GM19467 (cell line): ENCODE data around the gene PLCE1.
"Not testable (repeated sequence)": the region's sequence is repeated elsewhere in the genome, so short reads cannot be mapped to it uniquely, and the experiment has no call there.

Experiments
- ATAC-seq: cut with Tn5 transposase; IDR thresholded peaks from one replicate; pipeline ENCODE4 v1.9.1; 2021; ENCODE audit warnings: mild to moderate bottlenecking, moderate library complexity; ENCODE audit not compliant: unreplicated experiment

The PLCE1 gene

DNA sequence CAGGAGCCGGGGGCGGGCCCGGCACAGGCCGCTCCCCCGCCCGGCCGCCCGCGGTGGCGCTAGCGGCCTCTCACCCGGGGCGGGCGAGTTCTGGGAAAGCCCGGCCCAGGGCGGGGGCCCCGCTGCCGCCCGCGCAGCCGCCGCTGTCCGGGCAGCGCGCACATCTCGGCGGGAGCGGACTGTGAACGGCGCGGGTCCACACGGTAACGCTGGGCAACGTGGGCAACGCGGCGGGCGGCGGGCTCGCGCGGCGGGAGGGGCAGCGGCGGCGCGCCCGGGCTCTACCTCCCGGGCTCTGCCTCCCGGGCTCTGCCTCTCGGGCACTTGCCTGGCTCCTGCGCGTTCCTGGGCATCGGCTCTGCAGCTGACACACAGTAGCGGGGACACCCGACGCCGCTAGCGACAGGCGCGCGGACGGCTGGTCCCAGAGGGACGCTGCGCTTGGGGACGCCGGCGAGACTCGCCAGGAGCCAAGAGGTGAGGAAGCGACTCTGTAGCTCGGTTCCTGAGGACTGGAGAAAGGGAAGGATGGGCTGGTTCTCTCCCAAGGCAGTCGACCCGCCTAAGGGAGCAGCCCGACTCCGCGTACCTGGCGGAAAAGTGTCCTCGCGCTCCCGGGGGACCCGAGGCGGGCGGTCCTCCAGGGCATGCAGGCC, at the start of gene PLCE1:
Gene PLCE1 (plus strand): TSS at position 150 of the 656 bp plus-strand sequence. CDS start 37,116 bp downstream, outside the sequence.
- ATAC-seq = no peak

DNA sequence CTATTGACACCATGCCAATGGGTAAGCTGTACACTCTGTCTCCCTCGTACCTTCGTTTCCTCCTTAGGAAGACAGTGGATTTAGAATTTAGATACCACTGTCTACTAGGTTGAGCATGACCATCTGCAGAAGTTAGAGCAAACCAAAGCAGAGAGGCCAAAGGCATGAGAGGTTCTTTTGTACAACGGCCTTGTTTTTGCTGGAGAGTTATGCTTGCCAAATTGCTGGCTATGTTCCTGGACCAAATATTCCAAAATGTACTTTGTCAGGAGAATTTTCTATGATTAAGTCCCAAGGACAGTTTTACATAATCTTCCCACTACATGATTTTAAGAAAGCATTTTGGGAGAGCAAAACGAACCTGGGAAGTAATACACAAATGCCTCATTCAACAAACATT, 47.9 kb upstream of the PLCE1 start:
- ATAC-seq = no peak

DNA sequence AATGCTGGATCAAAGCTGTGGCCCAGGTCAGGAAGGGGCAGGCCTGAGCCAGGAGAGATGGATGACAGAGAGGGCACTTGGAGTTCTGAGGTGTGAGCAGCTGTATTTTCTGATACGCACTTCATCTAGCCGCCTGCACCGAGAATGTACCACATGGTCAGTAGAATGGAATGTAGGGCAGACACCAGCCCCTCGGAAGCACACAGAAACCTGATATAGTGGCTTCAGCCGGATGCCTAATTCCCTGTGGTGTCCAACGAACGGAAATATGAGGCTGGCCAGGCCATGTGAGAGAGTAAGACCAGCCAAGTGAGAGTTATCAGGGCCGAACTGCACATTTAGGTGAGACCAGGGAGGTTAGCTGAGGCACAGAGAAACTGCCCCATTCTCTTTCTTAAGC, 46.7 kb upstream of the PLCE1 start:
- ATAC-seq = no peak

DNA sequence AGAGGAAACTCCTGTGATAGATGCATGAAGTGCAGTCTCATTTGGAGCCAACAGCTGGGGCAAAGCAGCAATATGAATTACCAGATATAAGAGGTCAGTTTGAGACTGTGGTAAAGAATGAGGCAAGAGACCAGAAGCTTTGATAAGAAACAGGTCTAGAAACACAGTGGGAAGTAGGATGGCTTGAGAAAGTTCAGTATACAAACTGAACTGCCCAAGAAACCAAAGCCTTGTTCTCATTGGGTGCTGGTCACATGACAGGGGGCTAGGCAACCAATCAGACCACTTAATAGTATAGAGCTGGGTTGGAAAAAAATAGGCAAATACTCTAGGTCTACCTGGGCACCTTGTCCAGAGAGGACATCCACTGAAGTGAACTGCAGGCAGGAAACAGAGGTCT, 46.2 kb upstream of the PLCE1 start:
- ATAC-seq = no peak

DNA sequence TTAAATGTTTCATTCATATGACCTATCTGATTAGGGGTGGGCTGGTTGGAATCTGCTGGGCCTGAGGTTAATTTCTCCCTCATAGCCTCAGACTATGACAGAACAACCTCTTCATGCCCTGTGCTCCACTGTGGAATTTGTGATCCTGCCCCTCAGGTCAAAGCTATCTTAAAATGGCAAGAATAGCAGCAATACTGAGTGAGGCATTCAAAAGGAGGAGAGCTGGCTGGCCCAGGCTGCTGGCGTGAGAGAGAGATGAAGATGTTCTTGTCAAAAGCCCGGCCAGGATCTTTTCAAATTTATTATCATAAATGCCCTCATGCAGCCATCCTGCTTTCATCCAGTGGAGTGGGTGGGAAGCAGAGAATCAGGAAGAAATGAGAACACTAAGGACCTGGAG, 41.8 kb upstream of the PLCE1 start:
- no peak for ATAC-seq

DNA sequence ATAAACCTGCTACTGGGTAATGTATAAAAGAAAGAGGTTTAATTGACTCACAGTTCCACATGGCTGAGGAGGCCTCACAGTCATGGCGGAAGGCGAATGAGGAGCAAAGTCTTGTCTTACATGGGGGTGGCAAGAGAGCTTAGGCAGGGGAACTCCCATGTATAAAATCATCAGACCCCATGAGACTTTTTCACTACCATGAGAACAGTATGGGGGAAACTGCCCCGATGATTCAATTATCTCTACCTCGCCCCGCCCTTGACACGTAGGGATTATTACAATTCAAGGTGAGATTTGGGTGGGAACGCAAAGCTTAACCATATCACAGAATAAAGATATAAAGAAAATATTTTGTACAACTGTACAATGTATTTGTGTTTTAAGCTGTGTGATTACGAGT, 39.4 kb upstream of the PLCE1 start:
- no peak for ATAC-seq

DNA sequence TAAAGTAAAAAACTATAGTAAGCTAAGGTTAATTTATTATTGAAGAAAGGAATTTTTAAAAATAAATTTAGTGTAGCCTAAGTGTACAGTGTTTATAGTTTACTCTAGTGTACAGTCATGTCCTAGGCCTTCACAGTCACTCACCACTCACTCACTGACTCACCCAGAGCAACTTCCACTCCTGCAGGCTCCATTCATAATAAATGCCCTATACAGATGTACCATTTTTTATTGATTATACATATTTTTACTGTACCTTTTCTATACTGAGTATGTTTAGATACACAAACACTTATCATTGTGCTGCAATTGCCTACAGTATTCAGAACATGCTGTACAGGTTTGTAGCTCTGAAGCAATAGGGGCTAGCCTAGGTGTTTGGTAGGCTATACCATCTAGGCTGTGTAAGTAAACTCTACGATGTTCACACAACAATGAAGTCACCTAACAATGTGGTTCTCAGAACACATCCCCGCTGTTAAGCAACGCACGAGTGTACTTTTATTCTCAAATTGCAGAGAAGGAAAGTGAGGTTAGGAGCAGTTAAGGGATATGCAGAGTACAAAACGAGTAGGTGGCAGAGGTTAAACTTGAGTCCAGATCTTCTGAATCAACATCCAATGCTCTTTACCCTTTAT, 38.9 kb upstream of the PLCE1 start:
- ATAC-seq = no peak

DNA sequence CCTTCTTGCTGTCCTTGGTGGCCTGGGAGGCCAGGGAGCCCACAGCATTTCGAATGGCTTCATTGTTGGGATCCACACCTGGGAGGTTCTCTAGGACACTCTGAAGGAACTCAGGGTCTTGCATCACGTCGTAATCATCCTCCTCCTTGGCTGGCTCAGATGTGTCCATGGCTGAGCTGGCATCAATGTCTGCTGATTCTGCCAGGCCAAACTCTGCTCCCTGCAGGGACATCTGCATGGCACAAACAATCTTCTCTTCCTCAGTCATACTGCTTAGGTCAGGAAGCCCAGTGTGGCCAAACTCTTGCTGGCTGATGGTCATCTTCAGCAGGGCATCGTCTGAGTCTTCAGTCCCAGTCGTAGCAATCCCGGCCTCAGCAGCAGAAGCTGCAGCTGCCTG, 34.9 kb upstream of the PLCE1 start:
- ATAC-seq = no peak

DNA sequence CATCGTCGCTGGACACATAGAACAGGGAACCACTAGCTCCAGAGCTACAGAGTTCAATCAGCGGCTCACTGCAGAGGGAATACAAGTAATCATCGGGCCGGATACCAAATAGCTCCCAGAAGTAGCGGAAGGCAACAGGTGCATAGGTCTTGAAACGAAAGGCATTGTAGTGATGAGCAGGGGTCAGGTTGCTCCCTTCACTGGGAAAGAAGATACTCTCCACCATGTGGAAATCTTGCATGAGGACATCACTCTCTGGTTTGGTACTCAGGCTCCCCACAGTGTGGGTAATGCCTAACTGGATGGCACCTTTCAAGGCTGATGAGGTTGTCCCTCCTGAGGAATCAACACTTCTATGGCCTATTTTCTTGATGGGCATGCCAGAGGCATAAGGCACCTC, 32.7 kb upstream of the PLCE1 start:
- ATAC-seq = not testable (repeated sequence)

DNA sequence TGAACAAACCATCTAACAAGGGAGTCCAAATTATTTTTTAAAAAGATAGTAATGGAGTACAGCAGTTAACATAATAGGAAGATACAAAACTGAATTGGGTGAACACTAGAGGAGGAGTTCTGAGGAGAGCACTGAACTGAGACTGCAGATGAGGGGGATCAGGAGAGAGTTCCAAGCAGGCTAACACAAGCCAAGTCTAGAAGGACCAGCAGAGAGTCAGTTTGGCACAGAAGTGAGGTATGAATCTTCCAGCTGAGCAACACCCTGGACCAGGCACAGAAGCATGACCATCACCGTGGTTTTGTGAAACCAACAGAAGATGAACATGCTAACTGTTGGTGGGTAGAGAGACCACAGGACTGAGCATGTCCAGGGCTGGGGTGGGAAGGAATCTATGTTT, 30.8 kb upstream of the PLCE1 start:
- ATAC-seq = no peak

DNA sequence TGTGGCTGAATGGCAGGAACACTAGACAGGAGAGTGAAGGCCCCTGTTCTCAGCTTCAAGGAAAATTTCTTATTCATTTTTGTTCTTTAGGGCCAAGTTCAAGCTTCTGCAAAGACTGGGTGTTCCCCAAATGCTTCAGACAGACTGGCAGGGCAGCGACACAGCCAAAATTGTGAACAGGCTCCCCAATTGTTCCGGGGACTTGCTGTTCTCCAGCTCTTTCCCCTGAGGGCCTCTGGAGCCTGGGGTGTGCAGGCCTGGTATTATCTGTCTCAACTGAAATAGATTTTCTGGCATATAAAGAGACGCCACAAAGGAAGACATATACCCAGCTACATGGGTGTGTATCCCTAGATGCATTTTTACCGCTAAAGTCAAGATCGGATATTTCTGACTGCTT, 30.3 kb upstream of the PLCE1 start:
- no peak for ATAC-seq

DNA sequence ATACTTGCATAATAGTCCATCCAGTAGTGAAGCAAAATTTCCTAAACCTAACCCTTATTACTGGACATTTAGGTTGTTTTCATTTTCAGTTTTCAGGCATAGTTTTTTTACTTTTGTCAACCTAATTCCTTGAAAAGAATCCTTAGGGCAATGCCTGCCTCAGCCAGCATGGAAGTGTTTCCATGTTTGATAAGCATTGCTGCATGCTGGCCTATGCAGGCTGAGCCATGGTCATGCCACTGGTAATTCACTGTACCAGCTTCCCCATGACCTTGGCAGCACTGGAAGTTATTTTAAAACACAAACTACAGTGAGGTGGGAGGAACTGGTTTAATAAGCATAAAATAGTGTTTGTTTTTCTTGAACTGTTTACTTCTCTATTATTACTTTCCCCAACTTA, 27.8 kb upstream of the PLCE1 start:
- ATAC-seq = no peak

DNA sequence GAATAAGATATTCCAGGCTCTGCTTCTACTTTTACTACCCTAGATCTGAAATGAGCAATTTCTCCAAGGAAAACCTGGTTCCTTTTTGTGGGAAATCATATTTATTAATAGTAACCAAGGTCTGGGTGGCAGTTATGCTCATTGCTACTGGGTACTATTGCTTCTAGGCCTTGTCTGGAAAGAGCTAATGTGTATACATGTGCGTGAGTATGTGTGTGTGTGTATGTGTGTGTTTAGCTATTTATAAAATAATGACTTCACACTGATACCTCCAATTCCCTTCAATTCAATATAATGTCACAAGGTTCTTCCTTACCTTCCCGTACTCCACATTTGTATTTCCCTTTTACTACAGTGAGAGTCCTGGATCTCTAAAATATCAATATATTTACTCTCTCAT, 26.0 kb upstream of the PLCE1 start:
- no peak for ATAC-seq

DNA sequence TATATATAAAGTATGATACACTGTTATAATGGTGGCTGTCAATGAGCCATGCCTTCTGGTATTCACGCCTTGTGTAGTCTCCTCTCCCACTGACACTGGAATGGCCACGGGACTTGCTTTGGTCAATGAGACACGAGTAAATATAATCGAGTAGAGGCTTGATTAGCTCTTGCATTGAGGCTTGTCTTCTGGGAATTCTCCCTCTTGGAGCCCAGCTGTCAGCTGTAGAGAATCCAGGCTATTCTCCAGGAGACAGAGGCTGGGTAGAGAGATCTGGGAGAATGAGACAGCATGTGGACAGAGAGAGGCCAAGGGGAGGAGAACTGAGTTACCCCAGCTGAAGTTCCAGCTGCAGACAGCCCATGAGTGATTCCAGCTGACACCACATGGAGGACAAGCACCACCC, 25.2 kb upstream of the PLCE1 start:
- ATAC-seq = no peak

DNA sequence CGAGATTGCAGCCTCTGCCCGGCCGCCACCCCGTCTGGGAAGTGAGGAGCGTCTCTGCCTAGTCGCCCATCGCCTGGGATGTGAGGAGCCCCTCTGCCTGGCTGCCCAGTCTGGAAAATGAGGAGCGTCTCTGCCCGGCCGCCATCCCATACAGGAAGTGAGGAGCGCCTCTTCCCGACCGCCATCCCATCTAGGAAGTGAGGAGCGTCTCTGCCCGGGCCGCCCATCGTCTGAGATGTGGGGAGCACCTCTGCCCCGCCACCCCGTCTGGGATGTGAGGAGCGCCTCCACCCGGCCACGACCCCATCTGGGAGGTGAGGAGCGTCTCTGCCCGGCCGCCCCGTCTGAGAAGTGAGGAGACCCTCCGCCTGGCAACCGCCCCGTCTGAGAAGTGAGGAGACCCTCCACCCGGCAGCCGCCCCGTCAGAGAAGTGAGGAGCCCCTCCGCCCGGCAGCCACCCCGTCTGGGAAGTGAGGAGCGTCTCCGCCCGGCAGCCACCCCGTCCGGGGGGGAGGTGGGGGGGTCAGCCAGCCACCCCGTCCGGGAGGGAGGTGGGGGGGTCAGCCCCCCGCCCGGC, 23.2 kb upstream of the PLCE1 start:
- not testable (repeated sequence) for ATAC-seq

DNA sequence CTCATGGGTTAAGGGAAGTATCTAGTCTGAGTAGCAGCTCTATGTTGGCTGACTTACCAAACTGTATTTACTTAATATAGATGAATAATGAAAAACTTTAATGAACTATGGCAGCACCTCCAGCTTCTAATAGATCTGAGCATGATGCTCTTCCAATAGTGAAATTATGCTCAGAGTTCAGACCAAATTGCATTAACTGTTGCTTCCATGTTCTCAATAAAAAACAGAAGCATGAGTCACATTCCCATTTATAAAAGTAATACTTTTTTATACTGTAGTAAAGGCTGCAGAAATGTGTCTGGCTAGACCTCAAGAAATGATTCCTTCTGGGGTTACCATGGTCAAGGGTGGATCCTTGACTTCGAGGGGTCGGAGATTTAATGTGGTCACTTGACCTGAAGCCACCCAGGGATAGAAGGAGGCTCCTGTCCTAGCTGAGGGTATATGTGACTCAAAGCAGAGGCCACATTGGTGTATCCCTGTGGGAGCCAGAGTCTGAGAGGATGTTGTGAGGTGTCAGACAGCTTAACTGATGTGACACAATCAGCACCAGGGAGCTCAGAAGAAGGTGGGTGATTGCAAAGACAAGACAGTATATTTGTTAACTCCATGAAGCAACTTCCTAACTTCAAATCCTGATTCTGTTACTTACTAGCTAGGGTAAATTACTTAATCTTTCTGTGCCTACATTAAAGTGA, 19.8 kb upstream of the PLCE1 start:
- no peak for ATAC-seq

DNA sequence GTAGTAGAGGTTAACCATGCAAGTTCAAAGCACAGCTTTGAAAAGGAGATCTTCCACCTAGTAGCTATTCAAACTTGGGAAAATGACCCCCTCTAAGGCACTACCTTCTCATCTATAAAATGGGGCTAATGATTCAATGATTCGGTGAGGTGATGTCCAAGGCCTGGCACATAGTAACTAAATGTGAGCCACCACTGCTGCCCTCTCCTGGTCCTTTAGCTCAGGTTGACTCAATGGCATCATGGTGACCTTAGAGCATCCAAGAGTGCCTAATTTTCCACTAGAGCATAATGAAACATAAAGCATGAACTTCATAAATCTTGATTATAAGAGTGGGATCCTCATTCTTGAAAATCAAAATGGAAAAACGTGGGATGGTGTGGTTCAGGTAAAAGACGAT, 16.3 kb upstream of the PLCE1 start:
- no peak for ATAC-seq

DNA sequence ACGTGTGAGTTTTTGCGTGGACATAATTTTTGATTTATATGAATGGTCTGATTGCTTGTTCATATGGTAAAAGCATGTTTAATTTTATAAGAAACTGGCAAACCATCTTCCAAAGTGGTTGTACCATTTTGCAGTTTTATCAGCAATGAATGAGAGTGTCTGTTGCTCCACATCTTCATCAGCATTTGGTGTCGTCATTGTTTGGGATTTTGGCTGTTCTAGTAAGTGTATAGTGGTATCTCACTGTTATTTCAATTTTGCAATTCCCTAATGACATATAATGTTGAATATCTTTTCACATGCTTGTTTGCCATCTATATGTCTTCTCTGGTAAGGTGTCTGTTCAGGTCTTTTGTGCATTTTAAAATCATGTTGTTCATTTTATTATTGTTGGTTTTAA, 13.2 kb upstream of the PLCE1 start:
- no peak for ATAC-seq

DNA sequence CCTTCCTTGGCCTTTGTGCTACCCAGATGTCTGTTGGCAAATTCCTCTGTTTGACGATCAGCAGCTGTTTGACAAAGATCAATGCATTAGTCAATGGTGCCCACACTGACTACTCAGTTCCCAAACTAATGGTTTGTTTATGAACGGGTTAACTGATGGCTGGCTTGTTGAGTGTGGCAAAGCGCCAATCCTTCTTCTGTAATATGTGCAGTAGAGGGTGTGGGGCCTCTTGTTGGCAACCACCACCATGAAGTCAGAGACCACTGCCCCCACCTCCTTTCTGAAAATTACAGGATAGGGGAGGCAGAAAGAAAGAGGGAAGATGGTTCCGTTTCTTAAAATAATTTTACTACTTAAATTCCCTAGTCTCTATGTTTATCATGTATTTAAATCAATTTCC, 2.6 kb upstream of the PLCE1 start:
- ATAC-seq = no peak

DNA sequence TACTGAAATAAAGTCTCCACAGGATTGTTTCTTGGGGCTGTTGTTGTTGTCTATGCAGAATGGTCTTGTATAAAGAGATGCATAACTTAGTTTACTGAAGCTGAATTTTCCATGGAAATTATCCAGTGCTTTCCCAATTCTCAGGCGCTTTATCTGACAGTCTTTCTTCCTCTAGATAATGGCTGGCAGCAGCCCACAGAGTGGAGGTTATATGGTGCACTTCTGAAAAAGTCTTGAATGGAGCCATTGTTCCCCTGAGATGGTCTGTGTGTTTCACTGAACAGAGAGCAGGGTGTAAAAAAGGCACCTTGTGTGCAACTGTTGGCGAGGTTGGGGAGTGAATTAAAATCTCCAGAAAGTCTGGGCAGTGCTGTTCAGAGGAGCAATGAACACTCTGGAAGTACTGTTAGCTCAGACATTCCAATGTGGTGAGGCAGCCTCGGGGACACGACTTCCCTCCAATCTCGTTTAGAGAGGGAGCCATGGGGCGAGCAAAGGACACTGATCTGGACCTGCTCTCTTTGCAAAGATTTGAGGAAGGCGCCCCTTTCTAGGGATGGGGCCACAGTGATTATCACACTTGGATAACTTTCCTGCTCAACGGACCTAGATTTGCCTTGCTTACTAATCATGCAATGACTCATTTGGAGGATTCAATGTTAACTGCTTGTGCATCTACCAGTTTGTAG, 2.0 kb upstream of the PLCE1 start:
- ATAC-seq = no peak

DNA sequence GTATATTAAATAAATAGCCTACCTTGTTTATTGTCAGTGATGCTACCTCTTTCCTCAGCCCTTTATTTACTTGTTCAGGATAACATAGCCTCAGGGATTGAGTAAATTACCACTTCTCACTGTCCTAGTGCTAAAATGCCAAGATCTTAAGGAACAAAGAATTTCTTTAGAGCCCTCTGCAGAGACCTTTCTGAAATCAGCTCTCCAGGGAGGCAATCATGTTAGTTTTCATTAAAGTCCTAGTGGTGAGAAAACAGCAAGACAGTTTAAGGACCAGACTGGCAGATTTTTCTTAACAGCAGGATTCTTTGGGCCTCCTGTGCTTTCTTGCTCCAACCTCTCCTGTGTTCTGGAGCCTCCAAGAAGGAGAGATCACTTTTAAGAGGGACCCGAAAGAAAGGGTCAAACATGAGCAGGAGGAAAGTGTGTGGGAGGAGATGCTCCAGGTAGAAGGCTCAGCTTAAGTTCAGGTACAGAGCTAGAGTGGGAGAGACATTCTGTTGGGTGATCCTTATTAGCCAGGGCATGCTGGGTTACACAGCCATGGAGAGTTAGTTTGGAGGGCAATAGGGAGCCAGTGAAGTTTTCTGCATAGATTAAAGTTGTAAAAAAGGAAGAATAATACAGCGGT, 1.2 kb upstream of the PLCE1 start:
- no peak for ATAC-seq
